Activated CD4-positive, alpha-beta T cell treated with anti-CD3 and anti-CD28 coated beads, Interleukin-2, amount 50 U/mL, for 48 hours (primary cell): Measurements from ENCODE around the gene MINDY3.
"Not testable (repeated sequence)": the region's sequence is repeated elsewhere in the genome, so short reads cannot be mapped to it uniquely, and the experiment has no call there.

ENCODE experiments used
- DNase-seq, 2 experiments: peaks; one replicate each; pipeline ENCODE4 v3.0.0-alpha.2; 2020

Gene MINDY3

GRCh38 chr10:15853800-15854199, 6.5 kb downstream of the MINDY3 start:
- no peak for DNase-seq

GRCh38 chr10:15852111-15852557, 8.2 kb downstream of the MINDY3 start:
- DNase-seq, result no peak

DNA sequence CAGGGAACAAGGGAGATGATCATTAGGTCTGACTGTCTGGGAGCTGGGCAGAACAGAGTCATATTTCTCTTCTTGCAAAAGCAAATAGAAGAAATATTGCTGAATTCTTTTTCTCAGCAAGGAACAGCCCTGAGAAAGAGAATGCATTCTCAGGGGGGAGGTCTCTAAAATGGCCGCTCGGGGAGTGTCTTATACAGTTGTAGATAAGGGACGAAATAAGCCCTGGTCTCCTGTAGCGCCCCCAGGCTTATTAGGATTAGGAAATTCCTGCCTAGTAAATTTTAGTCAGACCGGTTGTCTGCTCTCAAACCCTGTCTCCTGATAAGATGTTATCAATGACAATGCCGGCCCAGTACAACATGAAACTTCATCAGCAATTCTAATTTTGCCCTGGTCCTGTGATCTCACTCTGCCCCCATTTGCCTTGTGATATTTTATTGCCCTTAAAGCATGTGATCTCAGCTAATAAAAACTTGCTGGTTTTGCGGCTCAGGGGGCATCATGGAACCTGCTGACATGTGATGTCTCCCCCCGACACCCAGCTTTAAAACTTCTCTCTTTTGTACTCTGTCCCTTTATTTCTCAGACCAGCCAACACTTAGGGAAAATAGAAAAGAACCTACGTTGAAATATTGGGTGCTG, 9.8 kb downstream of the MINDY3 start:
- DNase-seq, result not testable (repeated sequence)

DNA sequence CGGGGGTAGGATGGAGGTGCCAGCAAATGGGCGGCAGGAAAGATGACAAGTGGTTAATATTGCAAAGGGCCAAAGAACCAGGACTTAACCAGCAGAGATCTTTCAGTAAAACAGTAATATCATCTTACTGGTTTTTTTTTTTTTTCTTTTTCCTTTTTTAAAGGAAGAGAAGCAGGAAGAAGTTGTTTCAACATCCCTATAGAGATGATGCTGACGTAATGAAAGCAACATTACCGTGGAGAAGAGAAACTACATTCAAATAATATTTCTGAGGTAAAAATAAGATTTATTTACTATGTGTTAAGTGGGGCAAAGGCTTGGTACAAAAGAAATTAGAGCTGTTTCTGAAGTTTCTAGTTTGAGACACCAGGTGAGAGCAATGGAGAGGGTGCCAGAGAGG, 11.0 kb downstream of the MINDY3 start:
- no peak for DNase-seq

DNA sequence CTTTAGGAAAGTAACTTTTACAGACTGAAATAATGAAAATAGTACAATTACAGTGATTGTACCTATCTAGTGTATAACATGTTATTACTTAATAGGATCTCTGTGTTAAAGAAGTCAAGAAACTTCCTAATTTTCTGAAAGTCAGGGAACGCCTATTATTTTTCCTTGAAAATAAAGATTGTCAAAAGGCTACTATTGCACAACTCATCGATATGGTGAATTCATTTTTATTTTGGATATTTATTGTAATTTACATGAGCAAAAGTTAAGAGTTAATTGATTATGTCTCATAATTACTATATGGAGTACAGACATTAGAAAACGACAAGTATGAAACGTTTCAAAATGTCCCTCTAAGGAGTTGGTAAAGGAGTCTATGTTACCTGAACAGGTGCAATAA, 12.8 kb downstream of the MINDY3 start:
- no peak for DNase-seq

DNA sequence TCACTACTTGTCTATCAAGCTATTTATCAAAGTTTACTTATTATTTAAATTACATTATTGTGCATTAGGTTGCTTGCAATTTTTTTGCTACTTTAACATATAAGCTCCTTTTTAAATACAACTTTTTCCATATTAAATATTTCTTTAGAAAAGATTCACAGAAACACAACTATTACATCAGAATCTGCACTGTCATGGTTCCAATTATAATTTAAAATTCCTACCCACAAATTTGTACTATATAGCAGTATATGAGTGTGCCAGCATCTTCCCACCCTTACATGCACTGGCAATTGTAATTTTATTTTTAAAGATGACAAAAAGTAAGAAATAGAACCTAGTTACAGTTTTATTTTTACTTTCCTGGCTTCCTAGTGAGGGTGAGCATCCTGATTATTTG, 15.8 kb downstream of the MINDY3 start:
- DNase-seq, result no peak

DNA sequence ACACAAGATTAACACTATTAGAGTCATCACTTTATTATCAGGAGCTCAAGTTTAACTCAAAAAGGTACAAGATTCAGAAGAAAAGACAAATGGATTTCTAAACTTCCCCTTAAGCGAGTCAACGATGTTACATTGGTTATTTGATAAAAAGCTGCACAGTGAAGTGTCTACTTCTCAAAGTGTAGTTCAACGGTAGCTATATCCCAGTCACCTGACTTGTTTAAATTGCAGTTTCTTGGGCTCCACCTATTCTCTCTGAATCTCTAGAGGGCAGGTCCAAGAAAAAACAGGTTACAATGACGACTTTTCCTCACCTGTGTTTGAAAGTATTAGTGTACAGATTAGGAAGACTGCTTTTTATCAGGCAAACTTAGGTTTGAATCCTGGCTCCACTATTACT, 16.6 kb downstream of the MINDY3 start:
- DNase-seq, result no peak

DNA sequence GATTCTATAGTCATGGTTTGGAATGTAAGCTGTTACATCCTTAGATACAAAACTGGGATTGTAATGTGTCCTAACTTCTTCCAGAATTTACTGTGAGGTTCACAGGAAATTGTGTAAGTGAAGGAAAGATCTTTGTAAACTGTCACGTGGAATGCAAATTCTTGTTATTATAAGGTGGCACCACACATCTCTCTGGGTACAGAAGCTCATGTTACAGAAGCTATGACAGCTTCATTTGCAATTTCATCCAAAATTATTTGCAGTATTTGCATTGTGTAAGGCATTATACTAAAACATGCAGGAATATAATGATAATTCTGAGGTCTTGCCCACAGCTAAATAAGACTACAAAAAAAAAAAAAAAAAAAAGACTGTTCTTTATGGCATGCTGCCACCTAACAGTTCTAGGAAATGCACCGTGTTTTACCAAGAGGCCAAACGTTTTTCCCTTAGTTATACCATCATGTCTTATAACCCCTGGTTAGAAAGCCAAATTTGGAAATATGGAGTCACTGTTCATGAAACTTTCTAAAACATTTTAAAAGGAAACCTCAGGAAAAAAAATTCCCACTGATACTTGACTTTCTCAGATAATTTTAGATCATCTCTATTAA, 17.6 kb downstream of the MINDY3 start:
- DNase-seq, result no peak

DNA sequence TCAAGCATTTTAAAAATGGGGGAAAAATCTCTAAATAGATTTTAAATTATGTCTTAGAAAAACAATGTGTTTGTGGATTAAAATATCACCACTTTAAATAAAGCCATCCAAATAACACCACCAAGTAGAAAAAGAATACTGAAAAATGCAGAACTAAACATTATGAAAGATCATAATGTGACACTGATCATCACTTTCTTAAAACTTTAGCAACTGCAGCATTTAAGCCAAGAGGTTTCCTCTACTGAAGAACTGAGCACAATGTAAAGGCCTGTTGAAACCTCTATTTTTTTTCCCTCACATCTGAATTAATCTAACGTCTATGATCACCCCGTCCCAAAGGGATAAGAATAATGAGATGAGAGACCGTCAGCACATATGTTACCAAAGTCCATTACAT, 18.6 kb downstream of the MINDY3 start:
- DNase-seq, result no peak

GRCh38 chr10:15836807-15837206, 23.5 kb downstream of the MINDY3 start:
- no peak for DNase-seq

DNA sequence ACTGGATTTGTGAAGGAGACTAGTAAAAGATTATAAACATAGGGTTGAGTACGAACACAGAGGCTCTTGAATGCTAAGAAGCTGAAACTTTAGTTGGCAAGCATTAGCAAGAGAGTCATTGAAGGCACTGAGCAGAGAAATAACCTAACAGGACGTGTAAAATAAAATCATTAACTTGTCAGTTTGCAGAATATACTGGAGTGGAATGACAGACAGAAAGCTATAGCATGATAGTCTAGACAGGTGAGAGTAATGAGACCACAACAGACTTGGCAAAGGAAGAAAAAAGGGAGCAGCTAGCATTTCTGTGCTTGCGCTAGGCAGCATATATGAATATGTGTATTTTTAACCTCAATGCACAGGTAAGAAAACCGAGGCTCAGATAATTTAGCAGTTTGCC, 30.8 kb downstream of the MINDY3 start:
- no peak for DNase-seq

- no peak for DNase-seq
These were observed 35.8 kb downstream of the MINDY3 start for GRCh38 chr10:15824498-15824897.

DNA sequence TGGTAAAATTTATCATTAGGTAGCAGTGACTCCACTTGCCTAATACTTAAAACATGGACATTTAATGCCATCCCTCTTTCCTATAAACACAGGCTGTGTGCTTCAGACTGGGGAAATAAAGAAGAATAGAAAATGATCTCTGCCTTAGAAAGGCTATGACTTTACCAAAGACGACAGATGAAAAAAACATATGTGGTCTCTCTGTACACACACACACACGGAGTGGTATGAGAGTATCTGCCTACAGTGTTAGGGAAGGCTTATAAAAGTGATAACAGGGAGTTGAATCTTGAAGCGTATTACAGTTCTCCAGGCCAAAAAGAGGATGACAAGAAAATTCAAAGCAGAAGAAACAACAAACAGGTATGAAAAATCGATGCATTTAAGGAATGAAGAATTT, 38.2 kb downstream of the MINDY3 start:
- DNase-seq, result no peak

DNA sequence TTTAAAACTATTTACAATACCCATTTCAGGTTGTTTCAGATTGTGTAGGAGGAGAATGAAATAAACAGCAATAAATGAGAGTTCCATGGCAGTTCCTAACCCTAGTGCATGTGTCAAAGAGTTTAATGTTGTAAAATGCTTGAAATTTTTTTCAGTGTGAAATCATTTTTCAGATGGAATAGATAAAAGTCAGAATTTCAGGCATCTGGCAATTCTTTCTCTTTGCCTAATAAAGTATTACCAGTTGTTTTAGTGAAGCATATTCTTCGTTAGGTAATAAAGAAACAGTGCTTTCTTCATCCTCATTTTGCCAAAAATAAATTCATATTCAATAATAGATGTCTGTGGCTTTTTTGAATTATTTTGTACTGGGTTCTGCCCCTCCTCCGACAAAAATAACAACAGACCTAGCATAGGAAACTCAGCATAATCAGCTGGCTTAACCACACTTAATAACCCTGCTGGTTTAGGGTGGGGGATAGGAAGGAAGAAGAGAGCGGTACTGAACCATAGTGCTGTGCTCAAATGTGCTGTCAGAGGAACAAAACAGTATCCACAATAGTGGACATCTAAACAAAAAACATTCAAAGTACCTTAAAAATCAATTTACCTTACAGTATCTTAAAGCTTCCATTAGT, 39.1 kb downstream of the MINDY3 start:
- no peak for DNase-seq

GRCh38 chr10:15817409-15818046, 42.8 kb downstream of the MINDY3 start:
- DNase-seq, result no peak

- no peak for DNase-seq
These were observed 44.9 kb downstream of the MINDY3 start for GRCh38 chr10:15815242-15815885.

DNA sequence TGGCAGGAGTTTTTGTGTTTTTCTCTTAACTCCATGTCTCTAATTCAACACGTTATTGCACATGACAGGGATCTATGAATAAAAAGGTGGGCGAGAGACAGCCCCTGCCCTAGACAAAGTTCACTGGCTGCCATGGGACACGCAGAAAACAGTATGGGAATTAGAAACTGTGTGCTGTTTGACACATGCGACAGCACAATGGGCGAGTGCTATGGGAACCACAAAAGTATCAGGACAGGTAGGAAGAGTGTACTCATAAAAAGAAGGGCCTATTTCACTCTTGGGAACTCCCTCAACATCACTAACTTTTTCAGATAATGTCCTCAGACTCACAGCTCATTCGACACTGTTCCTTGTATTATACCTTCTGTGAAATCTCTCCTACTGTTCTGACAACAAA, 45.7 kb downstream of the MINDY3 start:
- no peak for DNase-seq

DNA sequence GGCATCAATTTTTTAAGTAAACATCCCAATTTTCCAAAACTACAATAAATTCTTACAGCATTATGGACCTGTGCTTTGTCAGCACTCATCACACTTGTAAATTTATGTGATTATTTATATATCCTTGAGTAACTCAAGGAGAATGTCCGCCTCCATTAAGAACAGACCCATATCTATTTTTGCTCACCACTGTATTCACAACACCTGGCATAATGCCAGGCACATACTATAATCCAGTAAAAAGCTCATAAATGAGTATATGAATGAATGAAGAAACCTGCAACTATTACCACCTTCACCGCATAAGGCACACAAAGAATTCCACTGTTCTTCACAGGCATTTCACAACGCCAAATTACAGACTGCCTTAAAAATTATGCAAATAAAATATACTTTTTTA, 46.9 kb downstream of the MINDY3 start:
- DNase-seq, result no peak

DNA sequence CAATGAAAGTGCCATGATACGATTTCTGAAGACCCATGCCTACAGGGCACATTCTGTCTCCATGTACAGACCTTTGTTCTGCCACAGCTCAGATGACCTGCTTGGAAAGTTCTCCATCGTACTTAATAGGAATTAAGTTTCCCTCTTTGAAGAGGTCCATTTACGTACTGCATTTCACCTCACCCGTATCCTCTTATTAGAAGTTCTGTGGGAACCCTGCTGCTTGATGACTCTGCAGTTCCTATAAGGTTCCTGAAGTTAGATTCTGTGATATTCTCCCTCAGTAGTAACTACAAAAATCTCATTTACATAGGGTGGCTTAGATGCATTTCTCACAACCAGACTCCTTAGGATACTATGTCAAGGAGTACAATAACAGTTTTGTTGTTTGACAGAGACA, 50.9 kb downstream of the MINDY3 start:
- no peak for DNase-seq

DNA sequence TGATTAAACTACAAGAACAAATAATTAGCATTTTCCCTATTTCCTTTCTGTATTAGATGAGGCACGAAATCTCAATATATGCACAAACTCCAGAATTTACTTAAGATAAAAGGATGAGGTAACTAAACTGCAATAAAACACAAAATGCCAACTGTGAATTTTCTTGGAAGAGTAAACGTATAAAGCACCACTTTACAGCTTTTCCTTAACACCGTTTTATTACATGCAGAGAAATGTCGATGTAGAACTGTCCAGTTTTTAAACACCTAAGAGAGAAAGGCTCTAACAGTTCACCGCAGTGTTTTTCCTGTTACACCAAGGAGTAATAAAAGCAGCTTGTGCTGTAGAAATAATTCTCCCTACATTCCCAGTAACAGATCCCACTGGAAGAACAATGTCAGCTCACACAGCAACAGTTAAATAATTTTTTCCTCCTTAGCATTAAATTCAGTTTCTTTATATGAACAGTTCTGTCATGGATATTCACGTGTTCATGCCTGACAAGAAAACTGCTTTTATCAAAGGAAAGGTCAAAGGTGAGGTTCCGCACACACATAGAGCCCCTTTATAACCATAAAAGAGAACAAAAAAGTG, 52.0 kb downstream of the MINDY3 start:
- no peak for DNase-seq

- no peak for DNase-seq
These were observed 54.8 kb downstream of the MINDY3 start for GRCh38 chr10:15805395-15806058.

DNA sequence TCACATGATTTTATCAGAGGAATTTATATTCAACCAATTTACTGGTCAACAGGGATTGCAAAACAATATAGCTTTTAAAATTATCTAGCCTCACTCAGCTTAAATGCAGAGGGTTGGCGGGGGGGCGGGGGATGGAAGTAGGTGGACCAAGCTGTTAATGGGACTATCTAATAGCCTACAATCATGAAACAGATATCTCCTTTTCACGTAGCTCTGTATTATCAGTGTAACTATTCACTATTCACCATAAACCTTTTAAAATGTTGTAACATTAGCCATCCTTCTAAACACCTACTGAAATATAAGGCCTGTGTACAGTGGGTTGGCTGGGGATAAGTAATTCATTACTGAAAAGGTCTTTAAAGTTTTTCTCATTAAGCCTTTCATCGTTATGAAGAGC, 56.2 kb downstream of the MINDY3 start:
- no peak for DNase-seq
